Glomerular visceral epithelial cell (primary cell): ENCODE measurements around the gene OR5D14.

ENCODE experiments used
- DNase-seq: peaks from one replicate; pipeline ENCODE4 v3.0.0-alpha.2; 2016; ENCODE audit errors: extremely low spot score

The OR5D14 gene

DNA sequence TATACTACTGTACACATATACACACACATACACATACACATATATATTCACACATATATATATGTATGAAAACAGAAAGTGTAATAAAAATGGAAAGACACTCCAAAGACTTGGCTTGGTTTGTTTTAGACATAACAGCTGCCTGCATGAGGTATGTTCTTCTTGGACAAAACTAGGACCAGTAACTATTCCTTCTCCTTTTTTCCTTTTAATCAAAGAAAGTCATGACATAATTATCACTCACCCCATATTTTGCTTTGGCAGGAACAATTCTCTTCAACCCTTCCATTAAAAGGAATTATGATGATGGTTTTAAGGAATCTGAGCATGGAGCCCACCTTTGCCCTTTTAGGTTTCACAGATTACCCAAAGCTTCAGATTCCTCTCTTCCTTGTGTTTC is at the start of gene OR5D14:
Gene OR5D14 (plus strand): TSS at position 301 of the 400 bp plus-strand sequence. CDS start 0 bp downstream, at position 301.
- DNase-seq, result no peak

DNA sequence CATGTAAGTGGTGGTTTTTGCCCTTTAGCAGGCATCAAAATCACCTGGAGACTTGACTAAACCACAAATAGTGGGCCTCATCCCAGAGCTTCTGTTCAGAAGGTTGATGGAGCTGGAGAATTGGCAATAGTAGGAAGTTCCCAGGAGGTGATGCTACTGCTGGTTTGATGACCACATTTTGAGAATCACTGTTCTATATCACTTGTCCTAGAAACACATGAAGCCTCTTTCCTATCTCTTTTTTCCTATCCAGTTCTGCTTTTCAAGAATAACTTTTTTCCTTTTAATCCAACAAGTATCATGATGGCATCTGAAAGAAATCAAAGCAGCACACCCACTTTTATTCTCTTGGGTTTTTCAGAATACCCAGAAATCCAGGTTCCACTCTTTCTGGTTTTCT is 22.2 kb upstream of the OR5D14 start, which contains the start of gene OR5D13:
Gene OR5D13 (plus strand): TSS at position 301 of the 400 bp plus-strand sequence. CDS start 0 bp downstream, at position 301.
- DNase-seq, result no peak

DNA sequence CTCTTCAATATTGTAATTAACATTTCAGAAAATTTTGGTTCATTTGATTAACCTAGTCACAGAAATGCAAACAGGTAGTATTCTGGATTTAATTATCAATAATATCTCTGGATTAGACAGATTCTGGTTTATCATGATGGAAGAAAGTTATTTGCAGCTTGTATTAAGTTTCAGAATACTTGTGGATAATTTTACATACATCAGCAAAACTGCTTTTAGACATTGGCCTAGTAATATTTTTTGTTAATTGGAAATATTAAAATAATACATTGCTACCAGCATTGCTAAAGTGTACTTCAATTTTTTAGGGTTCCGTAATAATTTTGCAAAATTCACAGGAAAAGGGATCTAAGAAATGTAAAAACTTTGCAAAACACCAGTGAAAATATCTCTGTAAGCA is 3.8 kb upstream of the OR5D14 start:
- no peak for DNase-seq

DNA sequence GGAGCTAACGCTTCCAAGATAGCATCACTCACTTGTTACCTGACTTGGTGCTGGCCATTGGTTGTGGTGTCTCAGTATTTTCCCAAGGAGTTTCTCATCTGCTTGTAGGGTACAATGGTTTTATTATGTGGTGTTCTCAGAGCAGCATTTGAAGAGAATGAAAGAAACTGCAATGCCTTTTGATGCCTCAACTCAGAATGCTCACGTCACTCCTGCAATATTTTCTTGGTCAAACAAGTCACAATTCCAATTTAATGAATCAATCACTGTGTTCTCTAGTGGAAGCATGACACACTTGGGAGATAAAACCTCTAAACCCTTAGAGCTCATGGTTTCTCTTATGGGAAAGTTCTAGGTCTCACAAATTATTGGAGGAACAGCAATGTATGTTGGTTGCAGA is 2.0 kb upstream of the OR5D14 start:
- no peak for DNase-seq

DNA sequence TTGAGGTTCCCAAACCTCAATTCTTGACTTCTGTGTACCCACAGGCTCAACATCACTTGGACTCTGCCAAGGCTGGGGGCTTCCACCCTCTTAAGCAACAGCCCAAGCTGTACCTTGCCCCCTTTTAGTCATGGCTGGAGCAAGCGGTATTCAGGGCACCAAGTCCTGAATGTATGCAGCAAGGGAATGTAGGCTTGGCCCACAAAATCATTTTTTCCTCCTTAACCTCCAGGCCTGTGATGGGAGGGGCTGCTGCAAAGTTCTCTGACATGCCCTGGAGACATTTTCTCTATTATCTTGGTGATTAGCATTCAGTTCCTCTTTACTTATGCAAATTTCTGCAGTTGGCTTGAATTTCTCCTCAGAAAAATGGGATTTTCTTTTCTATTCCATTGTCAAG is 10.9 kb downstream of the OR5D14 start:
- no peak for DNase-seq

DNA sequence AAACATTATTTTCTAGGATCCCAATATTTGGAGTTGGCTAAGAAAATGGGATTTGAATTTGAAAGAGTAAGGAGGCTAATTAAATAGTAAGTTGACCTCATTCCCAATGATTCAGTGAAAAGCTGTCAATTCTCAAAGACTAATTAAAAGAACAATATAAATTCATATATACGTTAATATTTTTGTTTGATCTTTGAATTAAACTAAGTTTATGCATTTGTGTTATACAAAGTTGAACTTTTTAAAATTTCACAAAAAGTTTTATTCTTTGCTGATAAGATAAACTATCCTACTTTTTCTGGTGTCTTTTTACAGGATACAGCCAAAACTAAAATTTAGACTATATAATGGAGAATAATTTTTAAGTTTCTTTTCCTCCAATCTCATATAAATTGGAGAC is 15.7 kb downstream of the OR5D14 start, which contains the start of gene OR5L1:
Gene OR5L1 (plus strand): TSS at position 301 of the 400 bp plus-strand sequence. CDS start 100 bp downstream, outside the sequence.
- DNase-seq, result no peak

DNA sequence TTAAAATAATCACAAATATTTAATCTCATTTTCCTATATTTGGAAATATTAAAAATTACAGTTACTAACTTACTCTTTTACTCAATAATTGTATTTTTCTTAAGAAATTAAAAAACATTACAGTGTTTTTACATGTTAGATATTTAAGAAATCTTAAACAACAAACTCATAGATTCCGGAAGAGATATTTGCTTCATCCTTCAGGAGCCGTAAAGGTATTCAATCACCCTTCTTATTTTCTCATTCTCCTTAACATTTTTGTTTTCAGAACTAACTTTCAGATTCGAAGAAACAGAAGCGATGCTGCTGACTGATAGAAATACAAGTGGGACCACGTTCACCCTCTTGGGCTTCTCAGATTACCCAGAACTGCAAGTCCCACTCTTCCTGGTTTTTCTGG is 24.0 kb downstream of the OR5D14 start, which contains the start of gene OR5D18:
Gene OR5D18 (plus strand): TSS at position 301 of the 400 bp plus-strand sequence. CDS start 0 bp downstream, at position 301.
- DNase-seq, result no peak

DNA sequence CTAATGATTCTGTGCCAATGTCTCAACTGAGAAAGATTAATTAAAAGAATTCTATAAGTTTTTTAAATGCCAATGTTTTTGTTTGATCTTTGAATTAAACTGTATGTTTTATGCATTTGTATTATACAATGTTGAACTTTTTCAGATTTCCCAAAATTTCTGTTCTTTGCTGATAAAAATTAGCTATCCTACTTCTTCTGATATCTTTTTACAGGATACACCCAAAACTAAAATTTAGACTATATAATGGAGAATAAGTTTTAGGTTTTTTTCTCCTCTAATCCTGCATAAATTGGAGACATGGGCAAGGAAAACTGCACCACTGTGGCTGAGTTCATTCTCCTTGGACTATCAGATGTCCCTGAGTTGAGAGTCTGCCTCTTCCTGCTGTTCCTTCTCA is 31.6 kb downstream of the OR5D14 start, which contains the start of gene OR5L2:
Gene OR5L2 (plus strand): TSS at position 301 of the 400 bp plus-strand sequence. CDS start 0 bp downstream, at position 301.
- no peak for DNase-seq

DNA sequence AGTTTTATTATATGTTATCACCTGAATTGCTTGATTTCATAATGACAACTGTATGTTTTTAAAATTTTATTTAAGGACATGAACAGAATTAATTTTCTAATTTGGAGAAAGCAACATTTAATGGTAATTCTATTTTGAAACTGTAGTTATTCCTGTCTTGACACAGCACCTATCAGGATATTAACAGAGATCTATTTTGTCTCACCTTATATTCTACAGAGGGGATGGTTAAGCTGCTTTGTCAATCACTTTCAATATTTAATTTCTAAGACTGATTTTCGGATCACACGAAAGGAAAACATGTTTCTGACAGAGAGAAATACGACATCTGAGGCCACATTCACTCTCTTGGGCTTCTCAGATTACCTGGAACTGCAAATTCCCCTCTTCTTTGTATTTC is 43.1 kb downstream of the OR5D14 start, which contains the start of gene OR5D16:
Gene OR5D16 (plus strand): TSS at position 301 of the 400 bp plus-strand sequence. CDS start 0 bp downstream, at position 301.
- DNase-seq, result no peak
